ENCODE results near the gene CACNA1C. TPM values are rescaled to one million over a fixed set of nuclear protein-coding genes. Genes with fewer than 3 reads are reported as not detected.
"Not testable (repeated sequence)": the region's sequence is repeated elsewhere in the genome, so short reads cannot be mapped to it uniquely, and the experiment has no call there.

Gene CACNA1C
- polyA plus RNA-seq, 1 of the 3 experiments (the other 2 are of a cell fraction) = 1.5 TPM

DNA sequence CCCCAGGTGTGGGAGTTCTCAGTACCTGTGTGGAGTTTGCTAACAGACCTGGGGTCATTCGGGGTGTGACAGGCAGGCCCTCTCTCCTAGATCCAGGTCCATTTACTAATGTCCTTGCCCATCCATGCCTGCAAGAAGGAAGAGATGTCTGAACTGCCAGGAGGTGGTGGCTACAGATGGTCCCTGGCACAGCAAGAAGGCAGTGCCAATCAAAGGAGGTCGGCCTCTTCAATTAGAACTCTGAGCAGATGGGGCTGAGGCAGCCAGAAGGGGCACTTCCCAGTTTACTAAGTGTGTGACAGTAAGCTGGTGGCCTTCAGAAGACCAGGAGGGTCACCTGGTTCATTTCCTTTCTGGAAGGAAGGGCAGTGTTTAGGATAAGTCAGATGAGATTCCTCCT, 202.5 kb downstream of the CACNA1C start:
- TF ChIP-seq SIN3A (IDR thresholded peaks at IDR 0.05; ENCODE audit: borderline replicate concordance, low read depth, low read length) = no peak
- no peaks in the 10 kb centered on the region for H3K9me3 ChIP-seq
- H3K79me2 ChIP-seq (ENCODE audit: insufficient read depth) = no peaks in the 10 kb centered on the region
- no peak overlapping the region for H3K9ac ChIP-seq
- no peak overlapping the region for H3K27ac ChIP-seq (ENCODE audit: low read depth in 2 of 2, low read length in 1 of 2)
- peaks cover 4% of the 10 kb centered on the region for H3F3A ChIP-seq (replicated peaks; ENCODE audit: insufficient read depth)
- no peak overlapping the region for H3K4me2 ChIP-seq
- no peak for DNase-seq
- H2AFZ ChIP-seq (ENCODE audit: low read depth) = no peak overlapping the region
- H3K9me2 ChIP-seq = no peaks in the 10 kb centered on the region
- H3K4me1 ChIP-seq (ENCODE audit: control insufficient read depth in 1 of 2, insufficient read depth in 2 of 2, low read depth in 1 of 2, low read length in 1 of 2) = peaks cover 20 to 24% of the 10 kb centered on the region in 2 experiments; a peak in 3 of 4 replicates
- no peak overlapping the region for H3K4me3 ChIP-seq (ENCODE audit: low read depth in 2 of 2, low read length in 1 of 2)
- H3K27me3 ChIP-seq (ENCODE audit: insufficient read depth) = no peaks in the 10 kb centered on the region
- H3K36me3 ChIP-seq (replicated peaks in 1 of 2; ENCODE audit: control insufficient read depth in 1 of 2, insufficient read depth in 2 of 2, low read length in 1 of 2) = no peaks in the 10 kb centered on the region
- WGBS (ENCODE audit: low lambda C conversion rate) = 44% methylated on average over 2 of the region's 2 CpGs
- ChIA-PET CTCF (interaction anchor here (1.2 kb wide), 1 partner anchor 10 kb away, joined by 4 read pairs; no protein-coding TSS in a partner anchor), POLR2A (no interaction called here)
- H4K20me1 ChIP-seq (ENCODE audit: insufficient read depth) = no peaks in the 10 kb centered on the region

- POLR2A ChIA-PET; H3K27me3 ChIP-seq (ENCODE audit: insufficient read depth); H3K9me2 ChIP-seq; H4K20me1 ChIP-seq (ENCODE audit: insufficient read depth); H3K4me3 ChIP-seq (ENCODE audit: low read depth in 2 of 2, low read length in 1 of 2); H3K79me2 ChIP-seq (ENCODE audit: insufficient read depth); H2AFZ ChIP-seq (ENCODE audit: low read depth); H3F3A ChIP-seq (replicated peaks; ENCODE audit: insufficient read depth); H3K36me3 ChIP-seq (replicated peaks in 1 of 2; ENCODE audit: control insufficient read depth in 1 of 2, insufficient read depth in 2 of 2, low read length in 1 of 2); H3K9ac ChIP-seq; DNase-seq; H3K9me3 ChIP-seq; H3K27ac ChIP-seq (ENCODE audit: low read depth in 2 of 2, low read length in 1 of 2); H3K4me2 ChIP-seq: not testable (repeated sequence)
- WGBS (ENCODE audit: low lambda C conversion rate) = 68% methylated on average over 9 of the region's 9 CpGs
- CTCF ChIA-PET = interaction anchor here (1.2 kb wide), 1 partner anchor 9 kb away, joined by 4 read pairs; no protein-coding TSS in a partner anchor
- peaks cover 16 to 24% of the 10 kb centered on the region in 2 experiments; a peak in 3 of 4 replicates for H3K4me1 ChIP-seq (ENCODE audit: control insufficient read depth in 1 of 2, insufficient read depth in 2 of 2, low read depth in 1 of 2, low read length in 1 of 2)
Measured at GRCh38 chr12:2255731-2256130, 202.9 kb downstream of the CACNA1C start.

DNA sequence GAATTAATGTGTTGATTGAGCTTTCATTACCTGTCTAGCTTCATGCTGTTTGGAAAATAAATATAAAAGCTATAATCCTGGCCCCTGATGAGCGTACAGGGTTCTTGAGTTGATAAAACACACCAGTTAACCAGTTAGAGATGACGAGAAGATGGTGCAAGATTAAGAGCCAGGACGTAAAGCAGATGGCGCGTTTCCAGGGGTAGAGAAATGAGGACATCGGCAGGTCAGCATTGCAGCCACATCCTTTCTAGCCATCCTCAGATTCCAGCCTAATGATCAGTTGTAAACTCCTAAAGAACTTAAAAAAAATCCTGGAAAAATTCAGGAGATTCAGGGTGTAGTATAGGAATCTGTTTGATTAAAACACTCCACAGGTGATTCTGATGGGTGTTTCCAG, 203.7 kb downstream of the CACNA1C start:
- Histone ChIP-seq H3K9me3 (no peaks in the 10 kb centered on the region), H3K4me2 (no peak overlapping the region), H3K36me3 (replicated peaks in 1 of 2; ENCODE audit: control insufficient read depth in 1 of 2, insufficient read depth in 2 of 2, low read length in 1 of 2) (no peaks in the 10 kb centered on the region), H2AFZ (ENCODE audit: low read depth) (0 out of 2 replicates have a peak overlapping the region, but pooled peaks have one; percentile 17), H3K9ac (no peak overlapping the region), H3K27ac (ENCODE audit: low read depth in 2 of 2, low read length in 1 of 2) (peak overlapping the region; percentile 9 to 57; a peak in 3 of 4 replicates), H4K20me1 (ENCODE audit: insufficient read depth) (no peaks in the 10 kb centered on the region), H3K9me2 (no peaks in the 10 kb centered on the region), H3K27me3 (ENCODE audit: insufficient read depth) (no peaks in the 10 kb centered on the region), H3F3A (replicated peaks; ENCODE audit: insufficient read depth) (peaks cover 4% of the 10 kb centered on the region), H3K4me1 (ENCODE audit: control insufficient read depth in 1 of 2, insufficient read depth in 2 of 2, low read depth in 1 of 2, low read length in 1 of 2) (peaks cover 8 to 24% of the 10 kb centered on the region in 2 experiments; a peak in 2 of 4 replicates), H3K79me2 (ENCODE audit: insufficient read depth) (no peaks in the 10 kb centered on the region), H3K4me3 (ENCODE audit: low read depth in 2 of 2, low read length in 1 of 2) (no peak overlapping the region)
- TF ChIP-seq, protein P1, sequence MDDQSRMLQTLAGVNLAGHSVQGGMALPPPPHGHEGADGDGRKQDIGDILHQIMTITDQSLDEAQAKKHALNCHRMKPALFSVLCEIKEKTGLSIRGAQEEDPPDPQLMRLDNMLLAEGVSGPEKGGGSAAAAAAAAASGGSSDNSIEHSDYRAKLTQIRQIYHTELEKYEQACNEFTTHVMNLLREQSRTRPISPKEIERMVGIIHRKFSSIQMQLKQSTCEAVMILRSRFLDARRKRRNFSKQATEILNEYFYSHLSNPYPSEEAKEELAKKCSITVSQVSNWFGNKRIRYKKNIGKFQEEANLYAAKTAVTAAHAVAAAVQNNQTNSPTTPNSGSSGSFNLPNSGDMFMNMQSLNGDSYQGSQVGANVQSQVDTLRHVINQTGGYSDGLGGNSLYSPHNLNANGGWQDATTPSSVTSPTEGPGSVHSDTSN (IDR thresholded peaks at IDR 0.05) = no peak
- TF ChIP-seq YY1 (IDR thresholded peaks at IDR 0.05; ENCODE audit: low read depth) (no peak), TCF12 (IDR thresholded peaks at IDR 0.05) (no peak), IRF3 (IDR thresholded peaks at IDR 0.05; ENCODE audit: low read depth, low read length) (no peak), FOXM1 (IDR thresholded peaks at IDR 0.05; ENCODE audit: low read depth) (no peak), MXI1 (IDR thresholded peaks at IDR 0.05; ENCODE audit: low read depth, low read length) (no peak), NRF1 (IDR thresholded peaks at IDR 0.05; ENCODE audit: low read depth, low read length) (no peak)
- no peak for DNase-seq
- POLR2A ChIA-PET = no interaction called here
- 61% methylated on average over 6 of the region's 6 CpGs for WGBS (ENCODE audit: low lambda C conversion rate)
- CTCF ChIA-PET = no interaction called here
